Measurements from ENCODE around the gene CACFD1. TPM values are rescaled to one million over a fixed set of nuclear protein-coding genes. Genes with fewer than 3 reads are reported as not detected.

Gene CACFD1
- polyA plus RNA-seq, 3 donors, result 36.5 to 41.9 (median 38.4) TPM

- DNase-seq, result no peak
Observed at GRCh38 chr9:133476941-133477340, 17.2 kb downstream of the CACFD1 start.

- no peak for DNase-seq
Observed at GRCh38 chr9:133477461-133477860, 17.7 kb downstream of the CACFD1 start.

GRCh38 chr9:133477992-133478850 is 18.4 kb downstream of the CACFD1 start:
- no peak for DNase-seq

GRCh38 chr9:133478851-133479711 is 19.3 kb downstream of the CACFD1 start, which contains the start of gene SLC2A6:
SLC2A6 (minus strand) TSS chr9:133479099; CDS start chr9:133479059, 40 bp downstream.
- peak; percentile 77 for DNase-seq

- no peak for DNase-seq
Observed at GRCh38 chr9:133483611-133484010, 23.8 kb downstream of the CACFD1 start.

GRCh38 chr9:133484671-133485437 is 25.1 kb downstream of the CACFD1 start:
- DNase-seq, result no peak

GRCh38 chr9:133485531-133486260 is 25.9 kb downstream of the CACFD1 start:
- no peak for DNase-seq

- DNase-seq, result no peak
Observed at GRCh38 chr9:133487331-133487725, 27.6 kb downstream of the CACFD1 start.

- no peak for DNase-seq
Observed at GRCh38 chr9:133488686-133489252, 29.0 kb downstream of the CACFD1 start.

- DNase-seq, result no peak
Observed at GRCh38 chr9:133489253-133490190, 29.7 kb downstream of the CACFD1 start.

GRCh38 chr9:133490201-133490681 is 30.5 kb downstream of the CACFD1 start:
- no peak for DNase-seq

GRCh38 chr9:133490865-133491655 is 31.3 kb downstream of the CACFD1 start:
- DNase-seq, result no peak

- no peak for DNase-seq
Observed at GRCh38 chr9:133491656-133491925, 31.8 kb downstream of the CACFD1 start.

- DNase-seq, result no peak
Observed at GRCh38 chr9:133492061-133493021, 32.6 kb downstream of the CACFD1 start.

GRCh38 chr9:133493428-133493827 is 33.6 kb downstream of the CACFD1 start:
- no peak for DNase-seq

- DNase-seq, result no peak
Observed at GRCh38 chr9:133493845-133494540, 34.2 kb downstream of the CACFD1 start.

Measured in renal pelvis (tissue), 4 donors.